ENCODE results near the gene APOF.
"Not testable (repeated sequence)": the region's sequence is repeated elsewhere in the genome, so short reads cannot be mapped to it uniquely, and the experiment has no call there.

APOF gene, protein sequence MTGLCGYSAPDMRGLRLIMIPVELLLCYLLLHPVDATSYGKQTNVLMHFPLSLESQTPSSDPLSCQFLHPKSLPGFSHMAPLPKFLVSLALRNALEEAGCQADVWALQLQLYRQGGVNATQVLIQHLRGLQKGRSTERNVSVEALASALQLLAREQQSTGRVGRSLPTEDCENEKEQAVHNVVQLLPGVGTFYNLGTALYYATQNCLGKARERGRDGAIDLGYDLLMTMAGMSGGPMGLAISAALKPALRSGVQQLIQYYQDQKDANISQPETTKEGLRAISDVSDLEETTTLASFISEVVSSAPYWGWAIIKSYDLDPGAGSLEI

DNA sequence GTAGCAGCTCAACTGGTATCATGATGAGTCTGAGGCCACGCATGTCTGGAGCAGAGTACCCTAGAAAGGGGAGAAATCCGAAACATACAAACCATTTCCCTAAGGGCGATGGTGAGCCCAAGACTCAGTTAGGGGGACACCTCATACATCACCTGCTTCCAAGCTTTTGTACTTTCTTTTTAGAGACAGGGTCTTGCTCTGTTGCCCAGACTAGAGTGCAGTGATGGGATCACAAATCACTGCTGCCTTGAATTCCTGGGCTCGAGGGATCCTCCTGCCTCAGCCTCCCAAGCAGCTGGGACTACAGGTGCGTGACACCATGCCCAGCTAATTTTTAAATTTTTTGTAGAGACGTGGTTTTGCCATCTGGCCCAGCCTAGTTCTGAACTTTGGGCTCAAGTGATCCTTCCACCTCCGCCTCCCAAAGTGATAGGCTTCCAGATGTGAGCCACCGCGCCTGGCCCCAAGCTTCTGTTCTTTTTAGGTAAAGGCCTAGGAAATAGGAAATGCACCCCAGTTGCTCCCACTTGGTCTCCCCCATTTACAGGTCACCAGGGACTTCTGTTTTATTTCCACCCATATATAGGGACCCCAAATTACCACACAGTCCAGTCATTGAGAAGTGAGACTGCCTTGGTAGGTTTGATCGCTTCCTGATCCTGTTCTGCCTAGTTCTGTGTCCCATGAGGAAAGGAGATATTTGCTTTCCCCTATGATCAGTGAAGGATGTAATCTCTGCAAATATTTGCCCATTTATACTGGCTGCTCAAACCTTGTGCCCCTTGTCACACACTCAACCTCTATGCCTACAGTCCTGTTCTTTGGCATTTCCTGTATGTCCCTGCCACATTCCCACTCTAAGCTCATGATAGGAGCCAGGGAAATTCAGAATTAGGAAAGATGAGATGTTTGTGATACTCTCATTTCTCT lies at the start of gene APOF:
Gene APOF (minus strand): TSS at position 728 of the 930 bp plus-strand sequence. CDS start 112 bp downstream, at position 616.
- peak within 1 kb of the TSS; percentile 96 for H3K4me3 Mint-ChIP-seq
- no peaks in the 10 kb centered on the region for H3K36me3 Mint-ChIP-seq
- DNase-seq (ENCODE audit: low spot score in 2 of 2) (no peak), ATAC-seq (ENCODE audit: low read depth) (no peak)
- no peaks in the 10 kb centered on the region for H3K27me3 Mint-ChIP-seq
- H3K9me3 Mint-ChIP-seq: no peaks in the 10 kb centered on the region
- peaks cover 17% of the 10 kb centered on the region for H3K4me1 Mint-ChIP-seq
- H3K27ac Mint-ChIP-seq: no peak within 1 kb of the TSS

DNA sequence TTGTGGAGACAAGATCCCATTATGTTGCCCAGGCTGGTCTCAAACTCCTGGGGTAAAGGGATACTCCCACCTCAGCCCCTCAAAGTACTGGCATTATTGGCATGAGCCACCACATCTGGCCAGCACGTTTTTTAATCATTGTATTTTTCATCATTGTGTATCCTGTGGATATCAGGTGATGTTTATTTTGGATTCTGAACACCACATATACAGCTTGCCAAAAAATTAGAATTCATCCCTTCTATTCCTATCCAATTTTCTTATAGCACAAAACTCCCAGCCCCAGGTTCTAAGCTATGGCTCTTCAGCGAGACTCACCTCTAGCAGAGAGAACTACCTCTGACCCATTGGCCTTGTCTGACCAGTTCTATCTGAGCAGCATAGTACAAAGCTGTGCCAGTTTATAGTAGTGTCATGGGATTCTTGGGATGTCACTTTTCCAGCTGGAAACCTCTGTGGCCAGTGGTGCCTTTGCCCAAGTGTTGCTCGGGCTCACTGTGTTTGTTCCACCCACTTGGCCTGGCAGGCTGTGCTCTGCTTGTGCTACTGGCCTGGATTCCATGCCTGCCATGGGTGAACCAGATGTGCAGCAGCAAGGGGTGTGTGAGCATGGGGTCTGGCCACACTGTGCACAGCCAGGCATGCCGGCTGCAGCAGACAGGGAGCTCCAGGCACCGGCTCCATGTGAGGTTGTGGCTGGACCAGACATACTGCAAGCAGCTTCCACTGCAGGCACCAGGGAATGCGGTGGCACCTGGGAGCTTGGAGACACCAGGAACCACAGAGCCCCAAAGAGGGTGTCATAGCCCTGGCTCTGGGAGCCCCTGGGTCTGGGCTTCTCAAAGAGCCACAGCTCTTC lies 49.4 kb upstream of the APOF start:
- H3K4me3 Mint-ChIP-seq: no peak overlapping the region
- DNase-seq (ENCODE audit: low spot score in 2 of 2) (no peak), ATAC-seq (ENCODE audit: low read depth) (no peak)
- H3K4me1 Mint-ChIP-seq: no peaks in the 10 kb centered on the region
- H3K9me3 Mint-ChIP-seq: no peaks in the 10 kb centered on the region
- peaks cover 1% of the 10 kb centered on the region for H3K36me3 Mint-ChIP-seq
- H3K27me3 Mint-ChIP-seq: no peaks in the 10 kb centered on the region
- no peak overlapping the region for H3K27ac Mint-ChIP-seq

DNA sequence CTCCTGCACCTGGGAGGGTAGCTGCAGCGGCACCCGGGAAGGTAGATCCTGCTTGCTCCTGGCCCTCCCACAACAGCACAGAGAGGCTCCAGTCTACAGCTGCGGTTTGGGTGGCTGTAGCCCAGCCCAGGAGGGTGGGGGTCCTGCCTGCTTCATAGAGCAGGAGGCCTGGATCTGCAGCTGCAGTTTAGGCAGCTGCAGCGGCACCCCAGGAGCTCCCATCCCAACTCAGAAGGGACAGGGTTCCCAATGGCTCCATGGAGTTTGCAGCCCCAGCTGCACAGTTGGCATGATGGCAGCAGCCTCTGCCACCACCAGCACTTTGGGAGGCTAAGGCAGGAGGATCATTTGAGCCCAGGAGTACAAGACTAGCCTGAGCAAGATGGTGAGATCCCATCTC lies 48.1 kb upstream of the APOF start:
- H3K27ac Mint-ChIP-seq: no peak overlapping the region
- no peak for DNase-seq (ENCODE audit: low spot score in 2 of 2)
- no peaks in the 10 kb centered on the region for H3K9me3 Mint-ChIP-seq
- no peaks in the 10 kb centered on the region for H3K36me3 Mint-ChIP-seq
- no peak overlapping the region for H3K4me3 Mint-ChIP-seq
- no peaks in the 10 kb centered on the region for H3K4me1 Mint-ChIP-seq
- H3K27me3 Mint-ChIP-seq: no peaks in the 10 kb centered on the region
- ATAC-seq (ENCODE audit: low read depth): no peak

DNA sequence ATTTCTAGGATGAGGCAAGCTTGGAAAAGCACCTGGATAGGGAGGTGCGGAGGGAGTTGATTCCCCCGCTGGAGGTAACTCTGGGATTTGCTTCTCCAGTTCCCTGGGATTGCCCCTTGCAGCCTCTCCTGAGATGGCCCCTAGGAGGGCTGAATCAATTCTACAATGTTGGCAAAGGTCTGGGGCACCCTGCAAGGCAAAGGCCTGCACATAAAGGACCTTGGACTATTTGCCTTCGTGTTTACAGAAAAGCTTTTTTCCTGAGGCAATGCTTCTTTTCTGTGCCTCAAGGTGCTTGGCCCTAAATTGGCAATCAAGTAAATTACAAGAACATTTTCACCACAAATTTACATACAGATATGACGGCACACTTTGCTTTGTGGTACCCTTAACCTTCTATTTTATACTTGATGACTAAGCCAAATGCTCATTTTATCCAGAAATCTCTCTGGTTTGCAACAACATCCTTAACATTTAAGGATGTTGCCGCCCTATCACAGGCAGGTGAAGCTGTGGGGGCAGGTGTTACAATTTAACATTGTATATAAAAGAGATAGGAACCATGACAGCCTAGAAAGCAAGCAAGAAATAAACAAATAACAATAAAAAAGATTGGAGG lies 46.3 kb upstream of the APOF start:
- H3K4me1 Mint-ChIP-seq: no peaks in the 10 kb centered on the region
- no peaks in the 10 kb centered on the region for H3K27me3 Mint-ChIP-seq
- ATAC-seq (ENCODE audit: low read depth) (no peak), DNase-seq (ENCODE audit: low spot score in 2 of 2) (no peak)
- H3K27ac Mint-ChIP-seq: no peak overlapping the region
- H3K4me3 Mint-ChIP-seq: no peak overlapping the region
- no peaks in the 10 kb centered on the region for H3K36me3 Mint-ChIP-seq
- H3K9me3 Mint-ChIP-seq: no peaks in the 10 kb centered on the region

DNA sequence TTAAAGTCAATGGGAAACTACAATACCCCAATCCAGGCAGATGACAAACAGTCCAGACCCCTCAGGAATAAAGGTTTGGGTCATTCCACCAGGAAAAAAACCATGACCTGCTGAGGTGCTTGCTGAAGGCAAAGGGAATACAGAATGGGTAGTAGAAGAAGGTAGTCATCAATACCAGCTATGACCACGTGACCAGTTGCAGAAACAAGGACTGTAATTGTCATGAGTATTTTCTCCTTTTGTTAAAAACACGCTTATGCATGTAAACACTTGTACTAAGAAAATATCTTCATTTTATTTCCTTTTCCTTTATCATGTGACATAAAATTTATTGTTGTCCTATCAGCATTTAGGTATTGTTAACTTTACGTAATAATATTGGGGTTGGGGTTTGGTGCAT lies 41.6 kb upstream of the APOF start:
- not testable (repeated sequence) for H3K27me3 Mint-ChIP-seq; ATAC-seq (ENCODE audit: low read depth); H3K36me3 Mint-ChIP-seq

DNA sequence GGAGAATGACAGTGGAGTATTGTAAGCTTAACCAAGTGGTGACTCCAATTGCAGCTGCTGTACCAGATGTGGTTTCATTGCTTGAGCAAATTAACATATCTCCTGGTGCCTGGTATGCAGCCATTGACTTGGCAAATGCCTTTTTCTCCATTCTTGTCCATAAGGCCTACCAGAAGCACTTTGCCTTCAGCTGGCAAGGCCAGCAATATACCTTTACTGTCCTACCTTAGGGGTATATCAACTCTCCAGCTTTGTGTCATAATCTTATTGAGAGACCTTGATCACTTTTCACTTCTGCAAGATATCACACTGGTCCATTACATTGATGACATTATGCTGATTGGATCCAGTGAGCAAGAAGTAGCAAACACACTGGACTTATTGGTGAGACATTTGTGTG lies 39.0 kb upstream of the APOF start:
- H3K27ac Mint-ChIP-seq; H3K9me3 Mint-ChIP-seq; H3K4me3 Mint-ChIP-seq; H3K36me3 Mint-ChIP-seq; H3K4me1 Mint-ChIP-seq; H3K27me3 Mint-ChIP-seq; ATAC-seq (ENCODE audit: low read depth); DNase-seq (ENCODE audit: low spot score in 2 of 2): not testable (repeated sequence)

More for the DNA sequence above, 41.6 kb upstream of the APOF start:
- not testable (repeated sequence) for H3K4me1 Mint-ChIP-seq; H3K4me3 Mint-ChIP-seq; H3K27ac Mint-ChIP-seq; H3K9me3 Mint-ChIP-seq; DNase-seq (ENCODE audit: low spot score in 2 of 2)

- H3K27me3 Mint-ChIP-seq; ATAC-seq (ENCODE audit: low read depth); H3K4me1 Mint-ChIP-seq; H3K4me3 Mint-ChIP-seq; H3K36me3 Mint-ChIP-seq; H3K9me3 Mint-ChIP-seq; DNase-seq (ENCODE audit: low spot score in 2 of 2); H3K27ac Mint-ChIP-seq: not testable (repeated sequence)
These were observed 38.5 kb upstream of the APOF start for GRCh38 chr12:56401125-56401524.

DNA sequence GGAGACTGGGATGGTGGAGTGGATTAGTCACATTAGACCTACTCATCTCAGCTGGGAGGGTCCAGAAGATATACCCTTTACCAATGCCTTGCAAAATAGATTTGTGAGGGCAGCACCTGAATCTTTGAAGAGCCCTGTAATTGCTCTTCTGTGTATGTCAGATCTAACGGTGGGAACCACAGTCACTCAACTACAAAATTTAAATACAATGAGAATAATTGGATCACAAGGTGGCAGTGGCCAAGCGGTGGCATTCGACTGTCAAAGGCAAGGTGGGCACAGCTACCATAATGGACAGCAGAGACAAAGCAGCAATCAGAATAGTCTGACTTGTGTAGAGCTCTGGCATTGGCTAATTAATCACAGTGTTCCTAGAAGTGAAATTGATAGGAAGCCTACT lies 36.8 kb upstream of the APOF start:
- not testable (repeated sequence) for H3K9me3 Mint-ChIP-seq; H3K27me3 Mint-ChIP-seq; H3K27ac Mint-ChIP-seq; ATAC-seq (ENCODE audit: low read depth); DNase-seq (ENCODE audit: low spot score in 2 of 2); H3K4me3 Mint-ChIP-seq; H3K36me3 Mint-ChIP-seq; H3K4me1 Mint-ChIP-seq

GRCh38 chr12:56398324-56398723 lies 35.7 kb upstream of the APOF start:
- H3K27me3 Mint-ChIP-seq: no peaks in the 10 kb centered on the region
- no peak for DNase-seq (ENCODE audit: low spot score in 2 of 2)
- peaks cover 6% of the 10 kb centered on the region for H3K36me3 Mint-ChIP-seq
- H3K9me3 Mint-ChIP-seq: peaks cover 6% of the 10 kb centered on the region
- no peaks in the 10 kb centered on the region for H3K4me1 Mint-ChIP-seq
- no peak for ATAC-seq (ENCODE audit: low read depth)
- no peak overlapping the region for H3K4me3 Mint-ChIP-seq
- no peak overlapping the region for H3K27ac Mint-ChIP-seq

DNA sequence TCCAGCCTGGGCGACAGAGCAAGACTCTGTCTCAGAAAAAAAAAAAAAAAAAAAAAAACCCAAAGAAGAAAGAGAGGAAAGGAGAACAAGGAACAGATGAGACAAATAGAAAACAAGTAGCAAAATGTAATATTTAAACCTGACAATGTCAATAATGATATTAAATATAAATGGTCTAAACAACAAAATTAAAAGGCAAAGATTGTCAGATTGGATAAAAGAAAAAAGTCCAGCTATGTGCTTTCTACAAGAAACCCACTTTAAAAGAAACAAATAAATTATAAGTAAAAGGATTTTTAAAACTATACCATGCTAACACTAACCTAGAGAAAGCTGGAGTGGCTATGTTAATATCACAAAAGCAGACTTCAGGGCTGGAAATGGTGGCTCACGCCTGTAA lies 29.7 kb upstream of the APOF start:
- Mint-ChIP-seq H3K4me3 (no peak overlapping the region), H3K4me1 (no peaks in the 10 kb centered on the region), H3K27me3 (no peaks in the 10 kb centered on the region), H3K27ac (no peak overlapping the region), H3K9me3 (no peaks in the 10 kb centered on the region), H3K36me3 (no peaks in the 10 kb centered on the region)
- ATAC-seq (ENCODE audit: low read depth) (no peak), DNase-seq (ENCODE audit: low spot score in 2 of 2) (no peak)

DNA sequence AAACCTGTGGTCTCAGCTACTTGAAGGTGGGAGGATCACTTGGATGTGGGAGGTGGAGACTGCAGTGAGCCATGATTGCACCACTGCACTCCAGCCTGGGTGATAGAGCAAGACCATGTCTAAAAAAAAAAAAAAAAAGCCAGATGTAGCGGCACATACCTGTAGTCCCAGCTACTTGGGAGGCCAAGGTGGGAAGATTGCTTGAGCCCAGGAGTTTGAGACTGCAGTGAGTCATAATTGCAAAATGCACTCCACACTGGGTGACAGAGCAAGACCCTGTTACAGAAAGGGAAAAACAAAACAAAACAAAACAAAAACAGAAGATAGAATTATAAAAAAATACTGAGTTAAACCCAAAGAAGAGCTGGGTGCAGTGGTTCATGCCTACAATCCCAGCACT lies 29.1 kb upstream of the APOF start:
- no peaks in the 10 kb centered on the region for H3K4me1 Mint-ChIP-seq
- no peak overlapping the region for H3K27ac Mint-ChIP-seq
- no peak overlapping the region for H3K4me3 Mint-ChIP-seq
- no peak for ATAC-seq (ENCODE audit: low read depth)
- no peak for DNase-seq (ENCODE audit: low spot score in 2 of 2)
- no peaks in the 10 kb centered on the region for H3K9me3 Mint-ChIP-seq
- no peaks in the 10 kb centered on the region for H3K36me3 Mint-ChIP-seq
- no peaks in the 10 kb centered on the region for H3K27me3 Mint-ChIP-seq

- no peaks in the 10 kb centered on the region for H3K36me3 Mint-ChIP-seq
- H3K27me3 Mint-ChIP-seq: no peaks in the 10 kb centered on the region
- H3K27ac Mint-ChIP-seq: no peak overlapping the region
- no peak for DNase-seq (ENCODE audit: low spot score in 2 of 2)
- H3K4me1 Mint-ChIP-seq: no peaks in the 10 kb centered on the region
- H3K9me3 Mint-ChIP-seq: no peaks in the 10 kb centered on the region
- H3K4me3 Mint-ChIP-seq: no peak overlapping the region
- no peak for ATAC-seq (ENCODE audit: low read depth)
These were observed 26.8 kb upstream of the APOF start for GRCh38 chr12:56389412-56389811.

GRCh38 chr12:56387152-56387736 lies 24.6 kb upstream of the APOF start:
- H3K27ac Mint-ChIP-seq: no peak overlapping the region

More at GRCh38 chr12:56387152-56387736, 24.6 kb upstream of the APOF start:
- DNase-seq (ENCODE audit: low spot score in 2 of 2) (no peak), ATAC-seq (ENCODE audit: low read depth) (no peak)
- Mint-ChIP-seq H3K36me3 (no peaks in the 10 kb centered on the region), H3K9me3 (no peaks in the 10 kb centered on the region), H3K27me3 (no peaks in the 10 kb centered on the region), H3K4me1 (no peaks in the 10 kb centered on the region), H3K4me3 (no peak overlapping the region)

All from memory B cell (primary cell).